ENCODE data around the gene SOX6.
A peak's percentile ranks its signal among the peaks of the same experiment; 100 is the strongest.

Gene SOX6

GRCh38 chr11:15985127-15985859 is 371.1 kb downstream of the SOX6 start:
- no peak for DNase-seq

DNA sequence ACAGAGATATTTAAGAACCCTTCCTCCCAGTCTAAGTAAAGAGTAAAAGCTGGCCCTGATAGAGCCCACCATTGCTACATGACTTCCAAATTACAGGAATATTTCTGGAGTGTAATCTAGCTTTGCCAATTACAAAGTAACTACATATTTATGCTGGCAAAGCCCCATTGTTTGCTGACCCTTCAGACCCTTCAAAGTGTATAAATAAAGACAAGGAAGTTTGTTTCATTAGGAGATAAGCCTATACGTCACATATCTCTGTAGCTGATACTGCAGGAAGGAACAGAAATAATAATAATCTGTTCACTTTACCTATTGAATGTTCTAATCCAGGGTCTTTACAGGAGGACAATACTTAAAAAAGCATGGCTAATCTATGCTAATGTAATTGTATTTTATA is 375.1 kb downstream of the SOX6 start:
- DNase-seq = no peak

- DNase-seq = no peak
These were observed 379.2 kb downstream of the SOX6 start for GRCh38 chr11:15977116-15977515.

GRCh38 chr11:15976433-15977045 is 379.8 kb downstream of the SOX6 start:
- no peak for DNase-seq

- DNase-seq = no peak
These were observed 380.6 kb downstream of the SOX6 start for GRCh38 chr11:15975742-15976141.

- no peak for DNase-seq
These were observed 383.5 kb downstream of the SOX6 start for GRCh38 chr11:15972838-15973237.

- no peak for DNase-seq
These were observed 385.2 kb downstream of the SOX6 start for GRCh38 chr11:15971215-15971546.

DNA sequence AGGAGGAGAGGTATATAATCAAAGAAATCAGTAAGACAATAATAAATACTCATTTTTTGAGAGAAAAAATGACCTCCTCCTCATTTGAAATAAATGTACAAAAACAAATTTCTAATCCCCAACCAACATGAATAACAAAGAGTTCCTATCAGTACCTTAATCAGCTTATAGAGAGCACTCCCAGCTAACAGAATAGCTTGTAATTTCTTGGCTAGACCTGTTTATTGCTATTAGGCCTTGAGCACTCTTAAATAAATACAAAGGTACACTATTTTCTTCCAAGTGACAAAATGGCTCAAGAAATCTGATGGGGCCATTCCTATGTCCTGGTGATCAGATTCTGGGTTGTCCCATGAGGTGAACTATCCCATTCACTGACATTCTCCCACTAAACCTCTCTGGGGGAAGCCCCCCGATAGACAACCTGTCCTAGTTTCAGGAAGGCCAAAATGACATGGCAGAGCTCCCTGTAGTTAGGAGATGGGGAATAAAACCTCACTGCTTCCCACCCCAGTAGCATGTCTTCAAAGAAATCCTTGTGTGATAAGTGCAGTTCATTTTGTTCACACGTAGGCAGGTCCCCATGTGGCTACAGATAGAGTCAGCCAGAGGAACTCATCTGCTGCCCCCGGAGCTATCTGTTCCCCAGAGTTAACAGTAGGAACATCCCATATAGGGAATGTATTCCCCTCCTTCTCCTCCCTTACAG is 385.7 kb downstream of the SOX6 start:
- DNase-seq = no peak

DNA sequence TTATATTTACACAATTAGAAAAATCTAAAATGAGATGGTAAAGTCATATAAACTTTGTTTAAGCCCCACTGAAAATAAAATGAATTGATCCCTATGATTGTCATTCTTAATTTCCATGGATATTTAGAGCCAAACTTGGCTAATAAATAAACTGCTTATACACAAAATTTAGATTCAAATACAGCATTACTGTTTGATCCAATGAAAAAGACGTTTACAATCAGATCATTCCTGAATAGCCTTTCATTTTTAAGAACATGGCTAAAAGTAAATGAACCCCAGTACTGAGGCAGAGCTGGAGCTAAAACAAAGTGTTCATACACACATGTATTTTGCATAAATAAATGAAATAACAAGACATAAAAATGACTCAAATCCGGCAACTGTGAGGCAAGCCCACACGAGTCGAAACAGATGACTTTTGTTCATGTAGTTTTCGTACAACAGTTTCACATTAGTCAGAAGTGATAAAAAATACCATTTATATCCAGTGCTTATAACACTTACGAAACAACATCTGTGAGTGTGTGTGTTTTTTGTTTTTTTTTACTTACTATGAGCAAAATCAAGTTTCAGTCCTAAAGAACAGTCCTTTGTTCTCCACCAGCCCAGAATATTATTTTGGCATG is 386.5 kb downstream of the SOX6 start:
- DNase-seq = no peak

DNA sequence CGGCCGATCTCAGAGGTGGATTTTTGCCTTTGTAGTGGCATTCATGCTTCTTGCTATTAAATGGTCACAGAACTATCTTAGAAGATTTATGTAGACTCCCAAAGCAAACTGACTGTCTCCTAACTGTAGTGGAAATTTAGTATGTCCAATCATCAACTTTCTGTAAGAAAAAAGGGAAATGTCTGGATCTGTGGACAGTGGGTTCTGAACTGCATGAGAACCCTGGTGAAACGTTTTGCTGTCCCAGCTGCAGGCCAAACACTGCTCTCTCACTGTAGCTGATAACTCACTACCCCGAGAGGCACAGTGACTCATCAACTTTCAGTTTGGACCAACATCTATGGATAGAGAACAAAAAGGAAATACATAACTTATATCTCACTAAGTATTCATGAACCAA is 387.1 kb downstream of the SOX6 start:
- no peak for DNase-seq

DNA sequence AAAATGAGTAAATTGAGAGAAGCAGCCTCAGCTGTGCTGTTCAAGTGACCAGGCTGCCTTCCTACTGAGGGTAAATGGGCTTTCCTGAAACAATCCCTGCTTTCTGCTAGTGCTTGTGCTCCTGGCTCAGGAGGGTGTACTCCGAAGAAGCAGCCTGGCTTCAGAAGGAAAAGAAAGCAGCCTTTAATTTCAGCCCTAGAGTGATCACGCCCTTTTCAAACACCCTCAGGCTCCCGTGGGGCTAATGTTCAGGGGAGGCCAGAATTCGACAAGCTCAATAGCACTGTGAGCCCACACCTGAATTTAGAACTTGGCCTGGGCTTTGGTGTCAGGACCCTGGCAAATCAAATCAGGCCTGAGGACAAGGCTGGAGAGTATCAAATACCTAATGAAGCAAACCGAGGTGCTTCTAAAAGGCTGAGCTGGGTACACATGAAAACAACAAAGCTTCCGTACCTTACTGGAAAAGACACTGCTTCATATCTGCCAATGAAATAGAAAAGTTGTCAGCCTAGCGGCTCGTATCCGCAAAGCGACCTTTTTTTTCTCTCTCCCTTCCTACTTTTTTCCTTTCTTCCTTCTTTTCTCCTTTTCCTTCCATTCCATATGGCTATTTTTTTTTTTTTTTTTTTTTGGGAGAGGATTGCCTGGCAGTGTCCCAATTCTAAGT is 387.8 kb downstream of the SOX6 start:
- DNase-seq = peak; percentile 43

- DNase-seq = no peak
These were observed 388.4 kb downstream of the SOX6 start for GRCh38 chr11:15967966-15968365.

- DNase-seq = no peak
These were observed 389.2 kb downstream of the SOX6 start for GRCh38 chr11:15967166-15967565.

- no peak for DNase-seq
These were observed 390.6 kb downstream of the SOX6 start for GRCh38 chr11:15965562-15966250.

- no peak for DNase-seq
These were observed 393.1 kb downstream of the SOX6 start for GRCh38 chr11:15963266-15963665.

DNA sequence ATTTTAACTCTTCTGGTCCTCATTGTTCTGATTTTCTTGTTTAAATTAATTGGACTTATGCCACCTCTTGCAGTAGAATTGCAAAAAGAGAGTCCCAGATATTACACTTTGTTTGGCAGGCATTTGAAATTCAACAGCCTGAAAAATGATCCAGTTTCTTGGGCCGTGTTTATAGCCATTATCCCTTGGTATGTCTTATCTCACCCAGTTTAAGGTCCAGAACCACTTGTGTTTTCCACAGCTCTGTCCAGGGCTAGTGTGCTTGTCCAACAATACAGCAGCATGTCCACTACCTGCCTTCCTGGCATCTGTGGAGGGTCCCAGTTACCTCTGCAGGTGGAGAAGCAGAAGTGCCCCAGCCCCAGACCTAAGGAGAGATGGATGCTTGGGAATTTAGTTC is 397.4 kb downstream of the SOX6 start:
- no peak for DNase-seq

GRCh38 chr11:15957234-15957633 is 399.1 kb downstream of the SOX6 start:
- DNase-seq = no peak

DNA sequence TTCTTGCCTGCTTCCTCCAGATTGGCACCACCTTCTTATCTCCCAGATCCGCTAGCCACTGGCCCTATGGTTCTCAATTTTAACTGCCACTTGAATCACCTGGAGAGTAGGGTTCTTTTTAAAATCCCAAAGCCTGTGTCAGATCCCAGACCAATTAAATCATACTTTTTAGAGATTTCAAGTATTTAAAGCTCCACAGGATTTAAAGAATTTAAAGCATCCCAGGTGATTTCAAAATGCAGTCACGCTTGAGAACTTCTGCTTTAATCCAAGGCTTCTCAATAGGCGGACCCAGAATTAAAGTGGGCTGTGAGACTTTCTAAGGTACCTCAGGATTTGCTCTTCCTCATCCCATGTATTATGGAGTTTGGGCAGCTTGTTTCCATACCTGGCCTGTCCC is 400.0 kb downstream of the SOX6 start:
- no peak for DNase-seq

DNA sequence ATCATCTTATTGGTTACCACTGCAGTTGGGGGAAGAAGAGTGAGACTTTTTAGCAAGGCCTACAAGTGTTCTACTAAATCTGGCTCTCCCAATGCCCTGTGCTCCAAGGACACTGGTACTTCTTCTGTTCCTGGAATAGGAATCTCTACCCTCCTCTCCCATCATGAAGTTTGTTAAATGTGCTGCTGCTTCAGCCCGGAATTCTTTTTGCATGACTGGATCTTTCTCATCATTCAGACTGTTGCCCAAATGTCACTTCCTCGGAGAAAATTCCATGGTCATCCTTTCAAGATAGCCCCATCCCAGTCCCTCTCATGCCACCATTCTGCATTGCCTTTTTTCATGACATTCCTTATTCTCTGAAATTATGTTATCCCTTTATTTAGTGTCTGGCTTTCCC is 400.8 kb downstream of the SOX6 start:
- no peak for DNase-seq

GRCh38 chr11:15947681-15948648 is 408.4 kb downstream of the SOX6 start:
- no peak for DNase-seq

DNA sequence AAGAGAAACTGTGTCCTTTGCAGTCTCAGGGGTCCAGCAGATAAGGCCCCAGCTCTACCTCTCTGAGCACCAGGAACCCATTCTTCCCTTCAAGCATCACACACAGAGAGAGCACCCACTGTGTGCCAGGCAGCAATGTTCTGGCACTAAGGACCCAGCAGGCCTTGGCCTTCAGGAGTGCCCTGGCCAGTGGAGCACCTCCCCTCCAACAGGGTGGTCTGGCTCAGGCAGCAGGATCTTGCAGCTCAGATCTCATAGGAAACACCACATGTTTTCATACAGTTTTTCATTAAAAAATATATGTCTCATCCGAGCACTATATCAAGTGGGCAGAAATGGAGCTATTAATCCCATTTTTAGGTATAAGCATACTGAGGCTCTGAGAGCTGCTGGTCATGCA is 410.6 kb downstream of the SOX6 start:
- no peak for DNase-seq

Data from left hindlimb (tissue), 1 donor.